Activated CD4-positive, alpha-beta T cell treated with anti-CD3 and anti-CD28 coated beads for 36 hours (primary cell): Measurements from ENCODE around the gene AREL1. TPM values are rescaled to one million over a fixed set of nuclear protein-coding genes. Genes with fewer than 3 reads are reported as not detected.

Experiments
- ATAC-seq: fragments of 200-7000 bp; cut with Tn5 transposase; one replicate; pipeline ENCODE4 v1.10.0; 2021; ENCODE audit warnings: mild to moderate bottlenecking, moderate library complexity
- CTCF ChIA-PET: fragments of 350-600 bp; sonication (Branson Sonifier 250); formaldehyde crosslinking; loops from one replicate; lab custom pipeline; 2021; ENCODE audit warnings: antibody characterized with exemption; lab: Charles Lee
- POLR2A ChIA-PET: fragments of 350-600 bp; sonication (Branson Sonifier 250); formaldehyde crosslinking; loops from one replicate; lab custom pipeline; 2021; ENCODE audit warnings: antibody characterized with exemption, inconsistent platforms; lab: Charles Lee
- DNase-seq: peaks from one replicate; pipeline ENCODE4 v3.0.0-alpha.2; 2020
- H3K27ac Mint-ChIP-seq: one replicate; pipeline ENCODE4 v1.8.0; 2021; ENCODE audit warnings: mixed read lengths
- H3K27me3 Mint-ChIP-seq: one replicate; pipeline ENCODE4 v1.8.0; 2021; ENCODE audit warnings: mixed read lengths
- H3K36me3 Mint-ChIP-seq: one replicate; pipeline ENCODE4 v1.8.0; 2021; ENCODE audit warnings: low read depth, mixed read lengths
- H3K4me1 Mint-ChIP-seq: one replicate; pipeline ENCODE4 v1.8.0; 2021; ENCODE audit warnings: mixed read lengths
- H3K4me3 Mint-ChIP-seq: one replicate; pipeline ENCODE4 v1.8.0; 2021; ENCODE audit warnings: mild to moderate bottlenecking, moderate library complexity, mixed read lengths
- H3K9me3 Mint-ChIP-seq: one replicate; pipeline ENCODE4 v1.8.0; 2021; ENCODE audit warnings: low read depth, mixed read lengths
- intact Hi-C, 2 experiments: fragments of 100-400 bp; cut with DNase I in 1 of 2; cut with micrococcal nuclease in 1 of 2; formaldehyde crosslinking; loops; one replicate each; pipeline versions ENCODE4 v1.14.2 to v1.15.1; 2022 to 2024; cut with DNase I, micrococcal nuclease
- total RNA-seq, 2 experiments: library from RNA; stranded (reverse); gene quantifications; one replicate each; pipeline ENCODE4 v1.2.3, GENCODE V29; 2021

Gene AREL1
- total RNA-seq, 2 experiments from 2014 or later: 31.3 to 35.6 TPM

DNA sequence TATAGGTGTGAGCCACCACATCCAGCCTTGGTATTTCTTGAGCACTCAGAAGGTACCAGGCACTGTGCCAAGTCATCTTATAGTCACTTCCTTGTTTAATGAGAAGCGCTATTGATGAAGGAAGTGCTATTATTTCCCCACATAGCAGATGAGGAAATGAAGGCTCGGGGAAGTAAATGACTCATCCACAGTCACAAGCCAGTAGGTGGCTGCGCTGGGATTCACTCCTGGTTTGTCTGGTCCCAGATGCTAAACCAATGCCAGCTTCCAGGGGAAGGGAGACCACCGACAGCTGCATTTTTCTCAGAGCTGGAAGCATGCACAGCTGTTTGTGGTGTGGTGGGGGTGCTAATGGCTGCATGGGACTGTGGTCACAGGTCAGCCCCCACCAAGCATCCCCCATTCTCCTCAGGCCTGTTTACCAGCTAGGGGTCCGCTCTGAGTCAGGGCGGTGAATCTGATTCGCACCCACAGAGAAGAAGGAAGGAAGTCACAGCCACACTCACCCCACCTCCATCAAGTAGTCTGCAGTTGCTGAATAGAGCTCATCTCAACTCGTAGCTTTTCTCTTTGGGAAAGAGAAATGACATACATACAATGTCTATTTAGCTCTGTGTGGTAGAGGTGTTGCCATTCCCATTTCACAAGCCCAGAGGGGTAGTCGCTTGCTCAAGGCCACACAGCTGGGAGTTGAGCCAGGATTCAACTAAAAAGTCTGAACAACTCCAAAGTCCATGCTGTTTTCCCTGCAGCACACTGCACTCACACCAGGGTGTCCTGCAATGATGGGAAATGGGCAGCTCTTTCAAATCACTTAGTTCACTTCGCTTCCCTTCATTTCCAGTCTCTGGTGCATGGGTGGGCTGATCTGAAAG lies 94.6 kb downstream of the AREL1 start:
- ChIA-PET CTCF (interaction anchor here (0.6 to 4.5 kb wide), 12 partner anchors 9 to 1018 kb away, joined by 3 to 40 read pairs (median 4); partner anchors contain the start of genes ISCA2 and NPC2), POLR2A (interaction anchor here (0.5 to 0.8 kb wide), 2 partner anchors 47 to 88 kb away, joined by 3 read pairs; no protein-coding TSS in a partner anchor)
- no peaks in the 10 kb centered on the region for H3K36me3 Mint-ChIP-seq
- peaks cover 57% of the 10 kb centered on the region for H3K4me1 Mint-ChIP-seq
- DNase-seq (peak; percentile 75), ATAC-seq (peak; percentile 83)
- intact Hi-C loops: loop anchor here (1.0 to 5.0 kb wide), 3 partner anchors 38 to 629 kb away; no protein-coding TSS in a partner anchor
- H3K27me3 Mint-ChIP-seq: peaks cover 7% of the 10 kb centered on the region
- peak overlapping the region; percentile 45 for H3K27ac Mint-ChIP-seq
- H3K9me3 Mint-ChIP-seq: no peaks in the 10 kb centered on the region
- H3K4me3 Mint-ChIP-seq: no peak overlapping the region

DNA sequence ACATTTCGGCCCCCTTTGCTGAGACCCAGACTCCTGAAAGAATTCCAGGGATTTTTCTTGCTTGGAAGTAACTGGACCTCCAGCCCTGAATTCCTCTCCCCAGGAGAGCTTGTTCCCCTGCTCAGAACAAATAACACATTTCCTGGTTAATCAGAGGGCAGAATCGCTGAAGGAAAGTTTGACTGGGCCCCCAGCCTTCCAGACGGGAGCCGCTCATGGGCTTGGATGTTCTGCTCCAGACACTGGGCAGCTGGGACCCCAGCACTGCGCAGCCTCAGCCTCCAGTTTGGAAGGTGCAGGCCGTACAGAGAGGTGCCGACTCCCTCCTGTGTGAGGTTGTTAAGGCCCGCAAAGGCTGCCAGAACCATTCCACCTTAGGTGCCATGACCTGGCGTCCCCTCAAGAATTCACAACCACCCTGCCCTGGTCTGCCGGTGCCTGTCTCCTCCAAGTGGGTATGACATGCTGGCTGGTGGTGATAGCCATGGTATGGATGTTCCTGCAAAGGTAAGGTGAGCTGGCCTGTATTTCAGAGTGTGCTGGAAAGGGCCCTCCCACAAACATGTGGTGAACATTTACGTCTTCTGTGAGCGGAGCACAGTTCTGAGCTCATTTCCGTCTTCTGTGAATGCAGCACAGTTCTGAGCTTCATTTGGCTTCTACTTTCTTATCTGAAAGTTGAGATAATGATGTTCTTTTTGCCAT lies 95.7 kb downstream of the AREL1 start:
- Mint-ChIP-seq H3K4me3 (no peak overlapping the region), H3K9me3 (no peaks in the 10 kb centered on the region), H3K27me3 (peaks cover 7% of the 10 kb centered on the region), H3K27ac (peak overlapping the region; percentile 45), H3K4me1 (peaks cover 57% of the 10 kb centered on the region), H3K36me3 (no peaks in the 10 kb centered on the region)
- DNase-seq (no peak), ATAC-seq (no peak)
- ChIA-PET CTCF (interaction anchor here (0.6 to 4.5 kb wide), 9 partner anchors 8 to 971 kb away, joined by 3 to 40 read pairs (median 3); no protein-coding TSS in a partner anchor), POLR2A (no interaction called here)
- intact Hi-C loops: loop anchor here in 1 of 2 experiments (5.0 kb wide), 1 partner anchor 630 kb away; no protein-coding TSS in a partner anchor

DNA sequence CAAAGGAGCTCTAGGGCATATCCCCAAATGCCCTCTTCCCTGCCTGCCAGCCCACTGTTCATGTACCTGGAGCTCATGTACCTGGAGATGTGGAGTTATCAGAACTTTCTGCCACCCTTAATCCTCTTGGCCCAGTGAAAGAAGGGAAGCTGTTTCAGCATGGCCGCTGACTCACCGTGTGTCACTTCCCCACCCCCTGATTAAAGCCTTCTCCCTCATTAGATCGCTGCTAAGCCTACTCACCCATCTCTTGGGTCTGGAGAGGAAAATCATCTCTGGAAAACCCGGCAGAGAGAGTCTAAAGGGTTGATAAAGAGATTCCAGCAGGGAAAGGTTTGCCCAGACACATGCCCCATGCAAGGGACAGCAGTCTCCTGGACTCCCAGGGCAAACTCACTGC lies 96.4 kb downstream of the AREL1 start:
- no peaks in the 10 kb centered on the region for H3K36me3 Mint-ChIP-seq
- ChIA-PET POLR2A (no interaction called here), CTCF (interaction anchor here (0.6 to 2.2 kb wide), 6 partner anchors 26 to 971 kb away, joined by 3 to 6 read pairs (median 4); no protein-coding TSS in a partner anchor)
- peaks cover 7% of the 10 kb centered on the region for H3K27me3 Mint-ChIP-seq
- intact Hi-C loops: loop anchor here in 1 of 2 experiments (5.0 kb wide), 1 partner anchor 631 kb away; no protein-coding TSS in a partner anchor
- H3K4me1 Mint-ChIP-seq: peaks cover 57% of the 10 kb centered on the region
- H3K9me3 Mint-ChIP-seq: no peaks in the 10 kb centered on the region
- no peak for ATAC-seq
- H3K4me3 Mint-ChIP-seq: no peak overlapping the region
- DNase-seq: peak; percentile 63
- no peak overlapping the region for H3K27ac Mint-ChIP-seq

DNA sequence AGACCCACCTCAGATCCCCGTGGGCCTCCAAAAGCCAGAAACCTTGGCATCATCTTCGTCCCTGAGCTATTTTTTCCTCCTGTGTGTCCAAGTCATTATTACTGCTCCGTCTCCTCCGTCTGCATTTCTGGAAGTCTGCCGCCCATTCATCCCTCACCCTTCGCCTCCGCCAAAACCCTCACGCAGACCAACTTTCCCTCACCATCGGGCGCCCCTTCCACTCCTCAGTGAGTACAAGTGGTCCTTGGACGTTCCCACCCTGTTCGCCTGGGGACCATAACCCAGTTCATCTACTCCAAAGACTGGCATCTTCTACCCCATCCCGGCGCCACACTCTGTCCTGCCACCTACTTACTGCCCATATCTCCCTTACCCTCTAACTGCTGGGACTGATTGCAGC lies 97.1 kb downstream of the AREL1 start:
- no peak for ATAC-seq
- Mint-ChIP-seq H3K27ac (no peak overlapping the region), H3K4me3 (no peak overlapping the region), H3K36me3 (no peaks in the 10 kb centered on the region), H3K27me3 (peaks cover 9% of the 10 kb centered on the region), H3K9me3 (no peaks in the 10 kb centered on the region), H3K4me1 (peaks cover 55% of the 10 kb centered on the region)
- intact Hi-C loops: loop anchor here in 1 of 2 experiments (5.0 kb wide), 1 partner anchor 632 kb away; no protein-coding TSS in a partner anchor
- ChIA-PET CTCF (interaction anchor here (1.1 to 2.2 kb wide), 4 partner anchors 15 to 35 kb away, joined by 3 to 6 read pairs (median 4); no protein-coding TSS in a partner anchor), POLR2A (interaction anchor here (0.6 kb wide), 1 partner anchor 148 kb away, joined by 3 read pairs; the partner anchor contains the start of gene YLPM1)
- no peak for DNase-seq

DNA sequence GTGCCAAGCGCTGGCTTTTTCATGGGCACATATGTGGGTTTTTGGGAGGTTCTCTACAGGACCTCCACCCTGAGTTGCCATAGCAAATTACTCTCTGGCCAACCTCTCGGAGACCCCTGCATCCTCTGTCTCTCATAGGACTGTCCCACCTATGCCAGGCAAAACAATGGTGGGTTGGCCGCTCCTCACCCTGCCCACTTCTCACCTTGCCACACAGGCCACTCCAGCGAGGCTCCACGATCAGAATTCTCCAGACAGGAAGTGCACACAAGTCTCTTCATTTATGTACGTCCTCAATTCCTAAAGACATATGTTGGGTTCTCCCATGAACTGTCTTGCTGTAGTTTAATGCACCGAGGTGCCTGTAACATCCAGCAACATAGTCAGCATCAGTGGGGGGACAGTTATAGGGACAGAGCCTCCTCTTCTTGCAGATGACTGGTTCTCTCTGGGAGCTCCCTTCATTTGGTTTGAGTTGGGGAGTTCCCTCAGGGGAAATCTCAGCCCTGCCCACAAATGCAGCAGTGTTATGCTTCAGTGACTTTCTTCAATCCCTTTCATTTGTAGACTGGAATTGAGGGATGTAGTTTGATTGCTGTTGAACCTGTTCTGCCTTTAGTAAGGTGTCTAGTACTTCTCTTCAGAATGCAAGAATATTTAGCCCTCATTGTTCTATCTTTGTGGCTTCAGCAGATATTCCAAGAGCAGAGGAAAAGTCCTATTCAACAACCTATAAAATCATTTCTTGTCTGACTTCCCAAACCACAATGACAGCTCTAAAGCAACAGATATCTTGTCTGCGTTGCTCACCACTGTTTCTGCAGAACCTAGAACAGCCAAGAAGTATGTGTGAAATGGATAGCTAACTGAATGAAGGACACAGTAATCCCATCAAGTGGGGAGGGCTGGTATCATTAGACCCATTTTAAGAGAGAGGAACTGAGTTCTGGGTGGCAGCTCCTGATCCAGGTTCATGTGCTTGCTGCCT lies 98.1 kb downstream of the AREL1 start:
- intact Hi-C loops: loop anchor here (5.0 kb wide), 3 partner anchors 97 to 632 kb away; partner anchors contain the start of genes AREL1 (in 1 of the 2), EIF2B2 (in 1 of the 2) and FCF1 (in 1 of the 2)
- no peak for DNase-seq
- Mint-ChIP-seq H3K36me3 (no peaks in the 10 kb centered on the region), H3K27ac (no peak overlapping the region), H3K27me3 (peaks cover 15% of the 10 kb centered on the region), H3K4me1 (peaks cover 46% of the 10 kb centered on the region), H3K4me3 (no peak overlapping the region), H3K9me3 (no peaks in the 10 kb centered on the region)
- ChIA-PET CTCF (interaction anchor here (1.4 to 2.2 kb wide), 3 partner anchors 16 to 35 kb away, joined by 3 to 6 read pairs (median 5); no protein-coding TSS in a partner anchor), POLR2A (interaction anchor here (0.5 to 0.8 kb wide), 2 partner anchors 100 to 118 kb away, joined by 3 to 5 read pairs; no protein-coding TSS in a partner anchor)
- no peak for ATAC-seq

DNA sequence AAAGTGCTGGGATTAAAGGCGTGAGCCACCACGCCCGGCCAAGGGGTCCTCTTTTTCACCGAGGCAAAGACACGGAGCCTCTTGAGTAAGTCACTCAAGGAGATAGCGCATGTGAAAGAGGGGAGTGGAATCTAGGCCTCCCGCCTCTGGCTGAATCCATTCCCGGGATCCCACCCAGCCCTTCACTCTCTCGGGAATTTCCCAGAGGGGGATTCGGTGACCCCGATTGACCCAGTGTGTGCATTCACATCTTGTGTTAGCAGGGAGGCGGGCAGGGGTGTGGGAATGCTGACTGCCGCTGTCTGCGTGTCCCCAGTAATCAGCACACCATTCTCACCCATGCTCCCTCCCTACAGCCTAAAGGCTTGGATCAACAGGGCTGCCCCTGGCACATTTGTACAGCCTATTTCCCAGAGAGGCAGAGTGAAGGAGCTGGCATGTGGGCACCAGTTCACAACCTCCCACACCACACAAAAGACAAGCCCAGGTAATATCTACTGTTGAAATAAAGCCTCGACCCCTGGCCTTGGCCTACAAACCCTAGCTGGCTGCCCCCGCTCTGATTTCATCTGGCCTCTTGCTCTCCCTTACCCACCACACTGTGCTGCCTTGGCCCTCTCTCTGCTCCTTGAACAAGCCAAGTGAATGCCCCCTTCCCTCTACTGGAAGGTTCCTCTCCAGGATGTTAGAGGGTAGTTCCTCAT lies 99.5 kb downstream of the AREL1 start:
- Mint-ChIP-seq H3K27me3 (peaks cover 15% of the 10 kb centered on the region), H3K9me3 (no peaks in the 10 kb centered on the region), H3K36me3 (no peaks in the 10 kb centered on the region), H3K27ac (no peak overlapping the region), H3K4me3 (no peak overlapping the region), H3K4me1 (peaks cover 33% of the 10 kb centered on the region)
- intact Hi-C loops: loop anchor here (2.0 to 5.0 kb wide), 5 partner anchors 99 to 389 kb away; partner anchors contain the start of genes AREL1 (in 1 of the 2), EIF2B2 (in 1 of the 2) and FCF1 (in 1 of the 2)
- ChIA-PET CTCF (interaction anchor here (0.8 to 2.5 kb wide), 8 partner anchors 15 to 223 kb away, joined by 3 to 9 read pairs (median 4); partner anchors contain the start of gene YLPM1), POLR2A (no interaction called here)
- DNase-seq: no peak
- ATAC-seq: no peak

DNA sequence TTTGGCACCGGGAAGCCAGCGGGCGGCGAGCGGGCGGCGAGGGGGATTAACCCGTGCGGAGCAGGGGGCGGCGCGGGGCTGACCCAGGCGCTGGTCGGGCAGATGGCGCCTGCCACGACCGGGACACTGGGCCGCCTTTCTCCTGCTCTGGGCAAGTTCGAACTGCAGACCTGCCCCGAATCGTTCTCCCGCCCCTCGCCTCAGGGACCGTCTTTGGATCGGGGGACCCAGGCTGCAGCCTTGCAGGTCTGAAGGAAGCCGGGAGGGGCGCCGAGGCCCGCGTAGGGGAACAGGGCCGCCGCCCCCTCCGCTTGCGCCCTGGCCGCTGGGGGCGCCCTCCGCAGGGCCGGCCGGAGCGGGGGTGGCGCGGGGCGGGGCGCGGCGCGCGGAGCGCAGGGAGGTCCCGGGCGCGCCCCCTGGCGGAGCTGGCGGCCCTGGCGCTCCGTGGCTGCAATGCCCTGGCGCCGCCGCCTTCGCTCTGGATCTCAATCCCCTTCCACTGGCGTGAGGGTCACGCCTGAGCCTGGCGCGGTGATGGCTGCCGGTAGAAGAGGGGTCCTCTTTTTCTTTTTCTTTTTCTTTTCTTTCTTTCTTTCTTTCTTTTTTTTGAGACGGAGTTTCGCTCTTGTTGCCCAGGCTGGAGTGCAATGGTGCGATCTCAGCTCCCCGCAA lies 100.4 kb downstream of the AREL1 start:
- POLR2A ChIA-PET: interaction anchor here (0.7 kb wide), 1 partner anchor 11 kb away, joined by 3 read pairs; no protein-coding TSS in a partner anchor

DNA sequence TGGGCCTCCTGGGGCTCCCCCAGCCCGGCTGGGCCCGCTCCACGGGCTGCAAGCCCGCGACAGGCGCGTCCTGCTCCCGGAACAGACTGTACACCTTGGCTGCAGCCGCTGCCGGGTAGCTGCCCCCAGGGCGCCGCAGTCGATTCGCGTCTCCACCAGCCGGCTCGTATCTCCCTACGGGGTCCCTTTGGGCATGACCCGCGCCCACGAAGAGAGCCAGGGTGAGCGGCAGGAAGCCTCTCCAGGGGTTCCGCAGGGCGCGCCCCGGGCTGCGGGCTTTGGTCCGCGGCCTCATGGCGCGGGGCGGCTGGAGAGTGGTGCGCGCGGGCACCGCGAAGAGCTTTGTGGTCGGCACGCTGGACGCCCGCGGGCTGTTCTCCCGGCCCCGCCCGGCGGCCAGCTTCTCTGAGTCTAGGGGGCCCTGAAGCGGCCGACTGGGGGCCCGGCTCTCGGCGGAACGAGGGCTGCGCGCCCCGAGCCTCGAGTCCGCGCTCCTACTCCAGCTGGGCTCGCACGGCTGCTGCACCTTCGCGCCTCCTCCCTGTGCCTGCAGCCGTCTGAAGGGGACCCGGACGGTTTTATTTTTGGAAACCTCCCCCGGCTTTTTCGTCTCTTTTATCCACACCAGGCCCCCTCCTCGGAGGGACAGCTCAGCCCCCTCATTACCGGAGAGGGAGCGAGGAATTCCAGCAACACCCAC lies 101.1 kb downstream of the AREL1 start, which contains the start of gene LTBP2:
TSS of gene LTBP2 (minus strand) at position 588 of the 700 bp plus-strand sequence. CDS start at position 295, 293 bp downstream.
- no peak within 1 kb of the TSS for H3K27ac Mint-ChIP-seq
- intact Hi-C loops: loop anchor here (1.0 to 5.0 kb wide), 11 partner anchors 101 to 391 kb away; partner anchors contain the start of genes AREL1 (in 2 of the 2), FCF1 (in 2 of the 2), DLST (in 1 of the 2) and EIF2B2 (in 1 of the 2)
- H3K4me1 Mint-ChIP-seq: peaks cover 28% of the 10 kb centered on the region
- ChIA-PET POLR2A (interaction anchor here (0.7 kb wide), 1 partner anchor 12 kb away, joined by 3 read pairs; no protein-coding TSS in a partner anchor), CTCF (interaction anchor here (0.6 to 2.5 kb wide), 12 partner anchors 8 to 434 kb away, joined by 3 to 9 read pairs (median 4); partner anchors contain the start of genes ISCA2, NPC2 and YLPM1)
- no peaks in the 10 kb centered on the region for H3K36me3 Mint-ChIP-seq
- peaks cover 15% of the 10 kb centered on the region for H3K27me3 Mint-ChIP-seq
- DNase-seq: peak; percentile 31
- no peak for ATAC-seq
- H3K4me3 Mint-ChIP-seq: peak within 1 kb of the TSS; percentile 62
- no peaks in the 10 kb centered on the region for H3K9me3 Mint-ChIP-seq

More for the DNA sequence above, 100.4 kb downstream of the AREL1 start:
- H3K4me3 Mint-ChIP-seq: peak overlapping the region; percentile 62
- H3K36me3 Mint-ChIP-seq: no peaks in the 10 kb centered on the region
- CTCF ChIA-PET: interaction anchor here (0.7 to 2.5 kb wide), 15 partner anchors 9 to 227 kb away, joined by 3 to 9 read pairs (median 4); partner anchors contain the start of genes ISCA2, NPC2 and YLPM1
- H3K27ac Mint-ChIP-seq: no peak overlapping the region
- H3K4me1 Mint-ChIP-seq: peaks cover 25% of the 10 kb centered on the region
- no peaks in the 10 kb centered on the region for H3K9me3 Mint-ChIP-seq
- peak; percentile 91 for DNase-seq
- H3K27me3 Mint-ChIP-seq: peaks cover 15% of the 10 kb centered on the region
- intact Hi-C loops: loop anchor here (1.0 to 5.0 kb wide), 11 partner anchors 100 to 390 kb away; partner anchors contain the start of genes AREL1 (in 2 of the 2), FCF1 (in 2 of the 2), DLST (in 1 of the 2) and EIF2B2 (in 1 of the 2)
- ATAC-seq: peak; percentile 86
